Effector memory CD8-positive, alpha-beta T cell (primary cell): ENCODE results near the gene SH3D19.

Experiments
- ATAC-seq: fragments of 150-1000 bp; cut with Tn5 transposase; replicated peaks from 2 replicates; pipeline ENCODE4 v1.10.0; 2021; ENCODE audit warnings: mild to moderate bottlenecking, moderate library complexity
- DNase-seq, 3 experiments: peaks; one replicate each; pipeline ENCODE4 v3.0.0; 2021
- H3K27ac Mint-ChIP-seq, 2 donors: one replicate each; pipeline ENCODE4 v1.8.0; 2022; ENCODE audit warnings: mild to moderate bottlenecking in 2 of 2, mixed read lengths in 2 of 2, moderate library complexity in 2 of 2
- H3K27me3 Mint-ChIP-seq, 2 donors: one replicate each; pipeline ENCODE4 v1.8.0; 2022; ENCODE audit warnings: mixed read lengths in 2 of 2
- H3K36me3 Mint-ChIP-seq: one replicate; pipeline ENCODE4 v1.8.0; 2022; ENCODE audit warnings: mild to moderate bottlenecking, moderate library complexity, mixed read lengths; ENCODE audit not compliant: insufficient read depth
- H3K4me1 Mint-ChIP-seq, 2 donors: one replicate each; pipeline ENCODE4 v1.8.0; 2022; ENCODE audit warnings: low read depth in 2 of 2, mixed read lengths in 2 of 2
- H3K4me3 Mint-ChIP-seq, 2 donors: one replicate each; pipeline ENCODE4 v1.8.0; 2022; ENCODE audit warnings: mild to moderate bottlenecking in 2 of 2, mixed read lengths in 2 of 2, moderate library complexity in 2 of 2
- H3K9me3 Mint-ChIP-seq, 2 donors: one replicate each; pipeline ENCODE4 v1.8.0; 2022; ENCODE audit warnings: mixed read lengths in 2 of 2

The SH3D19 gene

GRCh38 chr4:151227731-151228130, 97.7 kb downstream of the SH3D19 start:
- Mint-ChIP-seq H3K36me3 (no peaks in the 10 kb centered on the region), H3K27ac (no peak overlapping the region), H3K9me3 (no peaks in the 10 kb centered on the region), H3K4me1 (no peaks in the 10 kb centered on the region), H3K4me3 (no peak overlapping the region), H3K27me3 (peaks cover 28 to 54% of the 10 kb centered on the region in 2 donors)
- no peak for DNase-seq
- ATAC-seq: no peak

DNA sequence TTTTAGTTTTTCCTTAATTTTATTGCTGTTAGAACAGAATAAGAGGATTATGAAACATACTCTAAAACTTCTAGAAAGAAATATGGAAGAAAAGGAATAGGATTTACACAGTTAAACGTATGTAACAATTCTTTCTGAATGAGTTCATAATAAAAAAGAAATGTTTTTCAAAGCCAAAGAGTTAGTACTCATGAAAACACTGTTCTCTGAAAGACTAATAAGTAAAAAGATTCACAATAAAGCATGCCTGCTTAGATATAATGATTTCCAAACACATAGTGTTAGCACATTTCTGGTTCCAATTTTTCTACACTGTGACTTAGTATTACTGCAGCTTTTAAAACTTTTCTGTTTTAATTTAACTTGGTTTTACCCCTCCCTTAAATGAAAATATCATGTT, 98.2 kb downstream of the SH3D19 start:
- Mint-ChIP-seq H3K27ac (no peak overlapping the region), H3K4me1 (no peaks in the 10 kb centered on the region), H3K36me3 (no peaks in the 10 kb centered on the region), H3K27me3 (peaks cover 31 to 48% of the 10 kb centered on the region in 2 donors), H3K9me3 (no peaks in the 10 kb centered on the region), H3K4me3 (no peak overlapping the region)
- no peak for DNase-seq
- ATAC-seq: no peak

GRCh38 chr4:151226004-151226932, 99.1 kb downstream of the SH3D19 start:
- no peaks in the 10 kb centered on the region for H3K9me3 Mint-ChIP-seq
- no peaks in the 10 kb centered on the region for H3K36me3 Mint-ChIP-seq
- peaks cover 36 to 47% of the 10 kb centered on the region in 2 donors for H3K27me3 Mint-ChIP-seq
- no peak overlapping the region for H3K27ac Mint-ChIP-seq
- no peaks in the 10 kb centered on the region for H3K4me1 Mint-ChIP-seq
- ATAC-seq: no peak
- no peak for DNase-seq
- no peak overlapping the region for H3K4me3 Mint-ChIP-seq

DNA sequence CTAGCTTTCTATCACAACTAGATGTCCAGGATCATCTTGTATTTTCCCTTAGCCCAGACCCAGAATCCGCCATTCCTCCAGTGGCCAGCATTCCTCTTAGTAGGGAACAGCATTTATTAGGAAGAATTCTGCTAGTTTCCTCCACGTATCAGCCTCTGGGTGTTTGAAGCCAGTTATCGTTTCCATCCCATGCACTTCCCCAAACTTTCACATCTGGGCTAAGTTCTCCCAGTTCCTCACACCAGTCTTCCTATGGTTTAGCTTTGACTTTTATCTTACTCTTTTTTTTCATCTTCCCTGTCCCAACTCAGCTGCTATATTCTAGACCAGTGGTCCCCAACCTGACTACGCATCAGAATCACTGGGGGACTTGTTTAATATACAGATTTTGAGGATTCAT, 101.9 kb downstream of the SH3D19 start:
- Mint-ChIP-seq H3K36me3 (no peaks in the 10 kb centered on the region), H3K9me3 (no peaks in the 10 kb centered on the region), H3K27me3 (peaks cover 24 to 34% of the 10 kb centered on the region in 2 donors), H3K27ac (no peak overlapping the region), H3K4me3 (no peak overlapping the region), H3K4me1 (no peaks in the 10 kb centered on the region)
- ATAC-seq: no peak
- DNase-seq: no peak

DNA sequence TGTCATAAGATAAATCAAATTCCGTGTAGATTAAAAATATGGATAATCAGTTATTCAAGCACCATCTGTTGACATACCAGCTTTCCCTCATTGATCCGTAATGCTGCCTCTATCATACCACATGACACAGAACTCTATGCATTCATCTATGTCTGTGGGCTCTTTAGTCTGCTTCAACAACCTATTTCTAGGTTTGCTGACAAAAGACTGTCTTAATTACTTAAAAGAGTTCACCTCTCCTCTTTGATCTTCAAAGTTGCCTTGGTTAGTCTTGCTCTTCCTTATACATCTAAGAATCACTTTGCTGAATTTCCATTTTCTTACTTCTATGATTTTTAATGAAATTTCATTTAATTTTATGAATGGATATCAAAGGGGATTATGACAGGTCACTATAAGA, 105.5 kb downstream of the SH3D19 start:
- no peaks in the 10 kb centered on the region for H3K9me3 Mint-ChIP-seq
- H3K27me3 Mint-ChIP-seq: peaks cover 9 to 24% of the 10 kb centered on the region in 2 donors
- no peak for ATAC-seq

DNA sequence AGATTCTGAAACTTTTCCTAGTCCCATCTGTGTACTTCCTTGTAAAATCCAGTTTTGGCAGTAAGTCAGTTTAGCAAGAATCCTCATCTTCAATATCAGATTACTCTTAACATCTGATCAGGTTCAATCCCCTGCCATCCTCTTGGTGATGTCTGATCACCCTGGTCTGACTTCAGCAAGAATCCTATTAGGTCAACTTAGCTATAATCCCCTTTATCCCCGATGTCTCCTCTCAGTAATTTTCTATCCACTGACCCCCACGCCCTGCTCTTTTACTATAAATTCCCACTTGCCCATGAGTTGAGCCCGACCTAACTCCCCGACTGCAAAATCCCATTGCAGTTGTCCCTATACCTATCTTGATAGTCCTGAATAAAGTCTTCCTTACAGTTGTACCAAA, 106.3 kb downstream of the SH3D19 start:
- Mint-ChIP-seq H3K36me3 (no peaks in the 10 kb centered on the region), H3K4me3 (no peak overlapping the region), H3K27ac (no peak overlapping the region), H3K27me3 (peaks cover 9 to 22% of the 10 kb centered on the region in 2 donors), H3K9me3 (no peaks in the 10 kb centered on the region), H3K4me1 (no peaks in the 10 kb centered on the region)
- ATAC-seq: no peak
- no peak for DNase-seq

More for the DNA sequence above, 105.5 kb downstream of the SH3D19 start:
- no peak for DNase-seq
- Mint-ChIP-seq H3K36me3 (no peaks in the 10 kb centered on the region), H3K4me3 (no peak overlapping the region), H3K4me1 (no peaks in the 10 kb centered on the region), H3K27ac (no peak overlapping the region)

- H3K4me3 Mint-ChIP-seq: no peak overlapping the region
- no peak for DNase-seq
- peaks cover 3 to 14% of the 10 kb centered on the region in 2 donors for H3K27me3 Mint-ChIP-seq
- ATAC-seq: no peak
- no peaks in the 10 kb centered on the region for H3K36me3 Mint-ChIP-seq
- H3K4me1 Mint-ChIP-seq: no peaks in the 10 kb centered on the region
- H3K27ac Mint-ChIP-seq: no peak overlapping the region
- H3K9me3 Mint-ChIP-seq: no peaks in the 10 kb centered on the region
These were observed 107.1 kb downstream of the SH3D19 start for GRCh38 chr4:151218343-151218742.

DNA sequence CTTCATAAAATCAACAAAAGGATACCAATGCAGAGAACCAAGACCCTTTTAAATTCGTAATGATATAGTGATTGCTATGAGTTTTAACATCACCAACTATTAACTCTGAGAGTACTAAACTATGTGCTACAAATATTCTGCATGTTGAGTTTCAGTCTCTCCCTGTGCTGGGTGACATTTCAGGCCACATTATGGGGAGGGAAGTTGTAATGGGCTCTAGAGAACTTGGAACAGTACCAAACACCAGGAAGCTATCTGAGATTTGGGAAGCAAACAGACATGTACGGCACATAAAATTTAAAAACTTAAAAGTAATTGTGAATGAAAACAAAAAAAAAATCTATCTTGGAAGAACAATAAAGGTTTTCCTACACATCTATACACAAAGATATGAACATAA, 108.1 kb downstream of the SH3D19 start:
- Mint-ChIP-seq H3K27ac (no peak overlapping the region), H3K4me1 (no peaks in the 10 kb centered on the region), H3K4me3 (no peak overlapping the region), H3K27me3 (peaks cover 6 to 15% of the 10 kb centered on the region in 2 donors), H3K9me3 (no peaks in the 10 kb centered on the region), H3K36me3 (no peaks in the 10 kb centered on the region)
- ATAC-seq (no peak), DNase-seq (no peak)

- ATAC-seq: no peak
- H3K4me3 Mint-ChIP-seq: no peak overlapping the region
- no peak for DNase-seq
- H3K36me3 Mint-ChIP-seq: no peaks in the 10 kb centered on the region
- peaks cover 6 to 8% of the 10 kb centered on the region in 2 donors for H3K27me3 Mint-ChIP-seq
- no peaks in the 10 kb centered on the region for H3K9me3 Mint-ChIP-seq
- no peak overlapping the region for H3K27ac Mint-ChIP-seq
- H3K4me1 Mint-ChIP-seq: no peaks in the 10 kb centered on the region
These were observed 110.1 kb downstream of the SH3D19 start for GRCh38 chr4:151215295-151215694.

DNA sequence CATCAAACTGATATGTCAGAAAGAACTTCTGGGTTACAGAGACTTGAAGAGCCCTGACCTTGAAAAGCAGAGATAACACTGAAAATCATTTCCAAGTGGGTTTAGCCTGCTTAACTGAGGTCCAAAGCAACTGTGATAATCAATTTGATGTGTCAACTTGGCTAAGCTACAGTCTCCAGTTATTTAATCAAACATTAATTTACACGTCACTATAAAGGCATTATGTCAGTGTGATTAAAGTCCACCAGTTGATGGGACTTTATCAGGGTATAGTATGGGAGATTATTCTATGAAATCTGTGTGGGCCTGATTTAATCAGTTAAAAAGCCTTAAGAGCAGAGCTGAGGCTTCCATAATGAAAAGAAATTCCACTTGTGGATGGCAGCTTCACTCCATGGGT, 117.5 kb downstream of the SH3D19 start:
- Mint-ChIP-seq H3K4me1 (no peaks in the 10 kb centered on the region), H3K36me3 (no peaks in the 10 kb centered on the region), H3K27me3 (peaks cover 3 to 5% of the 10 kb centered on the region in 2 donors), H3K27ac (no peak overlapping the region), H3K9me3 (no peaks in the 10 kb centered on the region), H3K4me3 (no peak overlapping the region)
- DNase-seq (no peak), ATAC-seq (no peak)

DNA sequence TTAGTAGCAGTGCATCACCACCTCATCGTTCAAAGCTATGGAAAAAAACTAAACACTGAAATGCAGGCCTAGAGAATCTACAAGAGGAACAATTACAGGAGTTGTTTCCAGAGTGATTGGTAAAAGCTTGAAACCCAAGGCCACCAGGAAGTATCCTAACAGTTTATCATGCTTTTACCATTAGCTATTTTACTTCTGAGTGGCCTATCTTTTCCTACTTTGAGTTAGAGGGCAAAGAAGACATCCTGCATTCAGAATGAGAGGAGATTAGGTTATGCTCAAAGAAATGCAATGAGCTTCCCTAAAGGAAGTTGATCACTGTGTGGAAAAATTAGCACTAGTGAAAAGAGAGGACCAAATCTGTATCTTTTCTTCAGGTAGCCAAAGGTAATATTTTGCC, 118.2 kb downstream of the SH3D19 start:
- ATAC-seq (no peak), DNase-seq (no peak)
- Mint-ChIP-seq H3K4me1 (no peaks in the 10 kb centered on the region), H3K27me3 (no peaks in the 10 kb centered on the region), H3K36me3 (no peaks in the 10 kb centered on the region), H3K9me3 (no peaks in the 10 kb centered on the region), H3K4me3 (no peak overlapping the region), H3K27ac (no peak overlapping the region)

GRCh38 chr4:151206241-151207005, 119.0 kb downstream of the SH3D19 start:
- no peaks in the 10 kb centered on the region for H3K9me3 Mint-ChIP-seq
- H3K27me3 Mint-ChIP-seq: no peaks in the 10 kb centered on the region
- no peak overlapping the region for H3K4me3 Mint-ChIP-seq
- H3K27ac Mint-ChIP-seq: no peak overlapping the region
- H3K36me3 Mint-ChIP-seq: no peaks in the 10 kb centered on the region
- DNase-seq (no peak), ATAC-seq (no peak)
- no peaks in the 10 kb centered on the region for H3K4me1 Mint-ChIP-seq

DNA sequence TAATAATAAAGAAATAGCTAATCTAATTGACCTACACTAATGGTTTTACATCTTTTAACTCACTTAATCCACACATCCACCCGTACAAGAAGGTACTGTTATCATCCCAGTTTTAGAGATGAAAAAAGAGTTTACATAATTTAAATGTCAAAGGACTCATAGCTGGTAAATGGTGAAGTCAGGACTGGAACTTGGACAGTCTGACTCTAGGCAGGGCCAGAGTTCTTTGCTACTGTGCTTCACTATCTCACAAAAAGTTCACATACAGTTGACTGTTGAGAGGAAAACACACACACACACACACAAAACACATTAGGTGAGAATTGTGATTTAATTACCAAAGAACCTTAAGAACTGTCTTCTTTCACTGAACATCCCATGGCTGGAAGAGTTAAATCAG, 119.7 kb downstream of the SH3D19 start:
- ATAC-seq (no peak), DNase-seq (no peak)
- no peaks in the 10 kb centered on the region for H3K4me1 Mint-ChIP-seq
- no peak overlapping the region for H3K4me3 Mint-ChIP-seq
- no peaks in the 10 kb centered on the region for H3K27me3 Mint-ChIP-seq
- H3K27ac Mint-ChIP-seq: no peak overlapping the region
- no peaks in the 10 kb centered on the region for H3K36me3 Mint-ChIP-seq
- no peaks in the 10 kb centered on the region for H3K9me3 Mint-ChIP-seq
